ENCODE measurements around the gene TP53TG5.

- TF ChIP-seq CTCF (IDR thresholded peaks at IDR 0.05 in 4 of 5, conservative IDR thresholded peaks at IDR 0.05 in 1 of 5) (no peak), POLR2A (IDR thresholded peaks at IDR 0.05) (no peak)
Measured at GRCh38 chr20:45341579-45341938, 36.6 kb downstream of the TP53TG5 start.

Measured in gastrocnemius medialis (tissue), 4 donors.